Stimulated activated CD8-positive, alpha-beta memory T cell treated with anti-CD3 and anti-CD28 coated beads, Interleukin-7, amount 100 ng/mL, for 48 hours (primary cell): ENCODE data around the gene NLRP1.

Source experiments
- DNase-seq, 2 donors: peaks; one replicate each; pipeline ENCODE4 v3.0.0-alpha.2; 2020; ENCODE audit warnings: low read depth in 1 of 2; ENCODE audit errors: extremely low read depth in 1 of 2

The NLRP1 gene

GRCh38 chr17:5485270-5486205, 98.8 kb downstream of the NLRP1 start, which contains the start of gene DERL2:
Gene DERL2 (minus strand): TSS chr17:5486178. CDS start chr17:5486161, 17 bp downstream.
- no peak for DNase-seq

- DNase-seq: no peak
Observed at GRCh38 chr17:5481451-5481850, 102.9 kb downstream of the NLRP1 start.

DNA sequence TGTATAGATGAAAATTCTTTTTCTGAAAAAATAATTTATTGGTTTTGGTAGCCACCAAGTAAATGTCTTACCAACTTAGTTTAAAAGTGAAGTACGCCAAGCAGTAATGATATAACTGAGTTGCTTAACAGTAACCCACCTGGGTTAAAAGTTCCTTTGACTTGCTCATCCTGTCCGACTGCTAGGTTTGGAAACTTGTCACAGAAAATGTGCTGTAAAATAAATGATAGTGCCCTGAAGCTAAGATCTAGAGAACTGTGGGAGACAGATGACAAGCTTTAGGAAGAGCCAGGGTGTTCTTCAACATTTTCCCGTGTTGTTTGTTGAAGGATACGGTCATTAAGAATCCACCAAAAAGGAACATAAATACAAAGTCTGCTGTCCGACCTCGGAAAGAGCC, 103.3 kb downstream of the NLRP1 start:
- no peak for DNase-seq

DNA sequence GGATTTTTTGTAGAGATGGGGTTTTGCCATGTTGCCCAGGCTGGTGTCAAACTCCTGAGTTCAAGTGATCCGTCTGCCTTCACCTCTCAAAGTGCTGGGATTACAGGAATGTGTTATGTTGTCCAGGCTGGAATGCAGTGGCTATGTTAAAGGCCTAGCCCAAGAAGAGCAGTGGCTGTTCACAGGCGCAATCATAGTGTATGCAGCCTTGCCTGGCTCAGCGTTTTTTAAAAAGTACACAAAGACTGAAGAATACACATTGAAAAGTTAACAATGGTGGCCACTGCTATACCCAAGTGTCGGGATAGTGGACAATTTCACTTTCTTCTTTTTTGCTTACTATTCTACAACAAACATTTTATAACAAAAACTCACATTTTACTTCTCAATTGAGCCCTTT, 105.3 kb downstream of the NLRP1 start:
- DNase-seq: no peak

GRCh38 chr17:5473906-5474305, 110.4 kb downstream of the NLRP1 start:
- DNase-seq: no peak

DNA sequence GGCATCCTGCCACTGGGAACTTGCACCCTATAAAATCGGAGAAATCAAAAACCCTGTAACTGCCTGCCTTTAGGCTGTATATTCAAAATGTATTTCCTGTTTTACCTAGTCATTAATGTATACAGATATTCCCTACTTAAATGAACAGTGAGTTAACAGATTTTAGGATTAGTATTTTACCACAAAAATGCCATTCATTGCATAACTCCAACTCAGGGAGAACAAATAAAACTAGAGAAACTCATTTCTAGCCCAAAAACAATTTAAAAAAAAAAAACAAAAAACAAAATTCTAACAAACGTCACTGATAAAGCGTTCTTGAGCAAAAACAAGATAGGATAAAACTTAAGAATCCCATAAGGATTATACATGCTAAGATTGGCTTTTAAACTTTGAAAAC, 111.8 kb downstream of the NLRP1 start:
- DNase-seq: no peak

- no peak for DNase-seq
Observed at GRCh38 chr17:5468075-5468473, 116.2 kb downstream of the NLRP1 start.

- no peak for DNase-seq
Observed at GRCh38 chr17:5467416-5467815, 116.9 kb downstream of the NLRP1 start.

DNA sequence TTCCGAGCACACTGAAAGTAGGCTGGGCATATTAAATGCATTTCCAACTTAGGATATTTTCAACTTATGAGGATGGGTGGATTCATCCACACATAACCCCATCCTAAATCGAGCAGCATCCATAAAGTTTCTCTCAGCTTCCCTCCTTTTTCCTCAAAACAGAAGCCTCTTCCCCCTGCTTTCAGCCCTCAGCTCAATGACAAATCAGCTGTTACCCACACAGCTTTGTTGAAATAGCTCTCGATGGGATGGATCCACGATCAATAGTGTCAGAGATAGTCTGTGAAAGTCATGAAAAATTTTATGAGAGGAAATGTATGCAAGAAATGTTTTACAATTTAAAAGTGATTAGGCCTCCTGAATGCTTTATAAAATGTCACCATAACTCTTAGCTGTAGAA, 118.0 kb downstream of the NLRP1 start:
- DNase-seq: no peak

DNA sequence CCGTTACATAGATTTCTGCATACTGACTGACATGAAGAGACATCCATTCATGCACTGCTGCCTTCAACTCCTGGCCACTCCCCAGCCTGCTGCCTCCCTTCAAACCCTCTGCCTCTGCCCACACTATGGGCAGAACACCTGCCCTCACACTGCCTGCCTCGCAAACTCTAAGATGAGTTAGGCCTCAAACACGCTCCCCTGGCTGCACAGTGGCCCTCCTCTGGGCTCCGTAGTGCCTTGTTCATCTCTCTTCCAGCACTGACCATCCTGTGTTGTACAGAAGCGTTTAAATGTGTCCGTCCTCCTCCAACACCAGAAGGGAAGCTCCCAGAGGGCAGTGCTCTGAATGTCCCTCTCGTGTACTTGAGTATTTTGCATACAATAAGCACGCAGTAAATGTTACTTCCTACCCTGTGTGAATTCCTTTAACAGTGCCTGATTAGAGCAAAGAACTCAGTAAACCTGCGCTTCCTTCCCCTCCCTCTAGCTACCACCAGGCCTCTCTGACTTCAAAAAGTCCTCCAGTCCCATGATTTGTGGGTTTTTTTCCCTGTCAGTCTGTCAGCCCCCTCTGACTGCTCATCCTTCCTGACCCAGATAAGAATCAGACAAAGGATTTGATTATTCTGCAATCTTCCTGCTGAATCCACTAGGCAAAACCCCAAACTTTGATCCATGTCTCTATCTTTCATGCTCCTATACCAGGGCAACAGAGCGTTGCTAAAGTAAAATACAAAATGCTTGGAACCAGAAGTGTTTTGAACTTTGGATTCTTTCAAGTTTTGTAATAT, 119.4 kb downstream of the NLRP1 start:
- DNase-seq: no peak
